Choroid plexus epithelial cell (primary cell): ENCODE results near the gene HPS3.

Experiments
- DNase-seq: peaks from one replicate; pipeline ENCODE4 v3.0.0-alpha.2; 2010; ENCODE audit warnings: low read depth
- H3K4me3 ChIP-seq: 2 replicates; pipeline ENCODE4 v1.5.1; 2011; ENCODE audit warnings: low read depth, mild to moderate bottlenecking, control low read depth, low read length, moderate library complexity
- TF ChIP-seq, protein P1 (sequence below): conservative IDR thresholded peaks from 2 replicates; pipeline ENCODE4 v1.5.1; 2011; ENCODE audit warnings: low read depth, mild to moderate bottlenecking, control low read depth, inconsistent platforms, low read length, moderate library complexity

The HPS3 gene

DNA sequence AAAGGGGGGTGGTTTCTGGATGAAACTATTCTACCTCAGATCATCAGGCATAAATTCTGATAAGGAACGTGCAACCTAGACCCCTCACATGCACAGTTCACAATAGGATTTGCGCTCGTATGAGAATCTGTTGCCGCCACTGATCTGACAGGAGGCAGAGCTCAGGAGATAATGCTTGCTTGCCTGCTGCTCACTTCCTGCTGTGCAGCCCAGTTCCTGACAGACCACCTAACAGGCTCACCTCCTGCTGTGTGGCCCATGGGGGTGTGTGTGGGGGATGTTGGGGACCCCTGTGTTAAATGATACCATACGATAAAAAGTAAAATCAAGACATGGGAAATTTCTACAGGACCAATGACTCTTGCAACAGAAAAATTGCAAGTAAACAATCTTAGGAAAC, 68.2 kb downstream of the HPS3 start:
- TF ChIP-seq, protein P1, sequence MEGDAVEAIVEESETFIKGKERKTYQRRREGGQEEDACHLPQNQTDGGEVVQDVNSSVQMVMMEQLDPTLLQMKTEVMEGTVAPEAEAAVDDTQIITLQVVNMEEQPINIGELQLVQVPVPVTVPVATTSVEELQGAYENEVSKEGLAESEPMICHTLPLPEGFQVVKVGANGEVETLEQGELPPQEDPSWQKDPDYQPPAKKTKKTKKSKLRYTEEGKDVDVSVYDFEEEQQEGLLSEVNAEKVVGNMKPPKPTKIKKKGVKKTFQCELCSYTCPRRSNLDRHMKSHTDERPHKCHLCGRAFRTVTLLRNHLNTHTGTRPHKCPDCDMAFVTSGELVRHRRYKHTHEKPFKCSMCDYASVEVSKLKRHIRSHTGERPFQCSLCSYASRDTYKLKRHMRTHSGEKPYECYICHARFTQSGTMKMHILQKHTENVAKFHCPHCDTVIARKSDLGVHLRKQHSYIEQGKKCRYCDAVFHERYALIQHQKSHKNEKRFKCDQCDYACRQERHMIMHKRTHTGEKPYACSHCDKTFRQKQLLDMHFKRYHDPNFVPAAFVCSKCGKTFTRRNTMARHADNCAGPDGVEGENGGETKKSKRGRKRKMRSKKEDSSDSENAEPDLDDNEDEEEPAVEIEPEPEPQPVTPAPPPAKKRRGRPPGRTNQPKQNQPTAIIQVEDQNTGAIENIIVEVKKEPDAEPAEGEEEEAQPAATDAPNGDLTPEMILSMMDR: no peak
- peak overlapping the region; percentile 22 for H3K4me3 ChIP-seq
- no peak for DNase-seq

DNA sequence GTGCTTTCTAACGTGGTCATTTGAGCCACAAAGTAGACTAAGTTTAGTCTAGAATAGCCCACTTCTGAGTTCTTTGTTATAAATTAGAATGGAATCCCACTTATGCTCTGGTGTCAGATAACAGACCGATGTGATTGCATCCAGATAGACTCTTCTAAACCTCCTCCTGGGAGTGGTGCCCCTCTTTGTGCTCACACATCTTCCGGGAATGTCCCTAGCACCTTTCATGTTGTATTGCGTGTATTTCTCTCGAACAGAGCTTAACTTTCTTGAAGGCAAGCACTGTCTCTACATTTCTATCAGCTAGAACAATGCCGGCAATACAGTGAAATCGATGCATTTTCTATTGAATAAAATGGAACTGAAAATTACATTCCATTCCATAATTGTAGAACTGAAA, 69.2 kb downstream of the HPS3 start:
- TF ChIP-seq, protein P1: no peak
- peak; percentile 43 for DNase-seq
- no peak overlapping the region for H3K4me3 ChIP-seq

DNA sequence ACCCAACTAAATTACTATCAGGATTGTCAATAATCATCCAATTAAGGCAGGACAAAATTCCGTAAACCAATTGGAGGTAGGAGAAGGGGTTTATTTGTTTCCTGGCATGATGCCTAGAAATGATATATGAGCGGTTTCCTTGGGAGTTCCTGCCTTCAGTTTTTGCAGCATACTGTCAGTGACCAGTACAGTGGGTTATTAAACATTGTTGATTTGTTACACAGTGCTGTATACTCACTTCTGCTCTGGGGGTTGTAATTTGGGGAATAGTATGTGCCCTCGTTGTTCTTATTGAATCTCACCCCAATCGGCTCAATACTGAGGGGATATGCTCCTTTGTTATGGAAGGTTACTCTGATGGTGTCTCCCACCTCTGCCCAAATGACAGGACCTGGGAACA, 70.0 kb downstream of the HPS3 start:
- TF ChIP-seq, protein P1: no peak
- H3K4me3 ChIP-seq: no peak overlapping the region
- DNase-seq: peak; percentile 73

DNA sequence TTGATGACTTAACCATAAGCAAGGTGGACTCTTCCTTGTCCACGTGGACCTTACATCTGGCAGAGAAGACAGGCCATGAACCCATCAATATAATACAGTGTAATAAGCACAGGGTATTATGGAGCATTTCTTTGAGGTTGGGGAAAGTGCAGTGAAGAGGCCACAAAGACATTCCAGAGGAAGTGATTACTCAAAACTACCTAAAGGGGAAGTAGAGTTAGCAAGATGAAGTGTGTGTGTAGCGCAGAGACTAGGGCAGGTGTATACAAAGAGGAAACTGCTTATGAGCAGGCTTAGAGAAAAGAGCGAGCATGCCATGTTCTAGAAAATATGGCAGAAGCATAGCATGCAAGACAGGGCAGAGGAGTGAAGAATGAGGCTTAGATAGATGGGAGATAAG, 74.3 kb downstream of the HPS3 start:
- no peak for DNase-seq
- TF ChIP-seq, protein P1: no peak
- no peak overlapping the region for H3K4me3 ChIP-seq

DNA sequence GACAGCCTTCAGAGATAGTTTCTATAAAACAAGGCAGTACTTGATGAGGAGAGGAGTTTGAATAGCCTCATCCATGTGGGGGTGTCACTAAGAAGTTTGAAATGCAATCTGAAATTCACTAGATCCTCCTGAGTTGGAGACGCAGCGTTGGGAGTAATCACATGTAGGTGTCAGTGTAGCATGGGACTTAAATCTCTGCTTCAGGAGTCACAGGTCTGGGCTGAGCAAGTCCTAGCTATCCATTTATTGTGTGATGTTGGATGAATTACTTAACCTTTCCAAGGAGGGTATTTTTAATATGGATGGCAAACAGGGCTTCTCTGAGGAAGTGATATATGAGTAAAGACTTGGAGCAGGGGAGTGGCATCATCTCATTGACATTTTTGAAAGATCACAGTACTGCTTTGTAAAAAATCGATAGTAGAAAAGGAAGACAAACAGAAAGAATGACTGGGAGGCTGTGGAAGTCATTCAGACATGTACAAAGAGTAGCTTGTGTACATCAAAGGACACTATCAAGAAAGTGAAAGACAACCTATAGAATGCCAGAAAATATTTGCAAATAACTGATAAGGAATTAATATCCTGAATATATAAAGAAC, 75.1 kb downstream of the HPS3 start:
- no peak for DNase-seq
- TF ChIP-seq, protein P1: no peak
- H3K4me3 ChIP-seq: no peak overlapping the region

DNA sequence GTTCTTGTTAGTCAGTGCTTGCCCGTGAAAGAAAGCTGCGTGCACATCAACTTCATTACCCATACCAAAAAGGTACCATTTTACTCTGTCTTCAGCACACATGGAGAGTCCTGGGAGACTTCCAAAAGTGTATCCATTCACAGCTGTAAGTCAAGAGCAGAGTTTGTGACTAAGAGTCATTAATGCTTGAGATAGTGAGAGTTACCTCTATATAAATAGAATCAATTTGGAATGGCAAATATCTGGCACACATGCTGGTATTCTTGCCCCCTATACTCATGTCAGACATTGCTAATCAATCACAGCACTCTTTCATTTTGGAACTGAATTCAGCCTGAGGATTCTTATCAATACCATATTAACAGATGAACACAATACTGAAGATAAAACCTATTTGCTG, 78.0 kb downstream of the HPS3 start:
- TF ChIP-seq, protein P1: no peak
- H3K4me3 ChIP-seq: no peak overlapping the region
- DNase-seq: no peak

DNA sequence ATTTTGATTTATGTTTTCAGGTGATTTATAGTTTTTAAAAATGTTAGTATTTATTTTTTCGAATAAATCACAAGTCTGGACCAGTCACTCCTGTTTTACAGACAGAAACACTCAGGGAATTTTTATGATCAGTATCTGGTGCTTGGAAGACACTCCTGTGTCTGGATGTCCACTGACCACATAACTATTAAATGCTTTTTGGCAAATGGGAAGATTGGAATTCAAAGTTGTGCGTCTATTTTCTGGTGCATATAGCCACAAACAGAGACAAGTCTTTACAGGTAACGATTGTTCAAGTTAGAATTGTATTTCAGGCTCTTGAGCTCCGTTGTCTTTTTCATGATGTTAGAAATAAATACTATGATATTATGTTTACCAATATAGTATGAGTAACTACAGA, 80.0 kb downstream of the HPS3 start:
- TF ChIP-seq, protein P1: no peak
- DNase-seq: no peak
- H3K4me3 ChIP-seq: no peak overlapping the region
